Epithelial cell of prostate (primary cell): ENCODE results near the gene C4orf51.
A peak's percentile ranks its signal among the peaks of the same experiment; 100 is the strongest.

Source experiments
- DNase-seq: peaks from one replicate; pipeline ENCODE4 v3.0.0-alpha.2; 2011; ENCODE audit warnings: low read depth, low spot score
- H3K27ac ChIP-seq: fragments of 450-650 bp; 2 replicates; pipeline ENCODE4 v1.5.1; 2017; ENCODE audit warnings: mild to moderate bottlenecking

The C4orf51 gene

DNA sequence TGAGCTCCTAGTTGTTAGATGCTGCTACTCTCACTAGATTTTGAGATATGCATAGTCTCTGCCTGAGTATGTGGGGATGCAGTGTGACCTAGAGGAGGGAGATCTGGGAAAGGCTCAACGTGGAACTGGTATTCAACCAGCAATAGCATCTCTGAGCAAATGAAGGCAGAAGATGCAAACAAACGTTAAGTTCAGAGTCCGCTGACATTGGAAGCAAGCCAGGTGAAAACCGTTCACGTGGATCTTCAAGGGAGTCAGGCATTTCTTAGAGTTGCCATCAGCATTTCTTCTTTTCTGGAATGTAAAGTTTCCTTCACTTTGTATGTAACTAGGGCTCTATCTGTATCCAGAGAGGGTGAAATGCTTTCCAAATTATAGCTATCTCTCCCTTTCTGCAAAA is 59.9 kb downstream of the C4orf51 start:
- no peak overlapping the region for H3K27ac ChIP-seq
- no peak for DNase-seq

DNA sequence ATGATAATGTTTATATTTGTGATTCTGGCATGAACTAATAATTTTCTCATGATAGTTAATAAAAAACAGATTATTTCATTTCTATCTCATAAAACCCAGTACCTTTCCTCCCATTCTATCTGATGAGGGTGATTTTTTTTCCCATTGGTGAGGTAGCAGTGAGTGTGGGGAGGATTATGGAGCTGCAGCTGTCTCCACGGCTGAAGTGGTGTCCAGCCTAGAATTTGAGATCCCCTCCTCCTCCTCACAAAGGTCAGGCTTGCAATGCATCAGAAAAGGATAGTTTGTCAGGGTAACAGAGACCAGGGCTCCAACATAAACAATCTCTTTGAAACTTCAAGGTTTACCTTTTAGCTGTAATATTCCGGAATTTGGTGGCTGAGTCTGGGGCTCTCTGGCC is 60.9 kb downstream of the C4orf51 start:
- no peak for DNase-seq
- H3K27ac ChIP-seq, result no peak overlapping the region

DNA sequence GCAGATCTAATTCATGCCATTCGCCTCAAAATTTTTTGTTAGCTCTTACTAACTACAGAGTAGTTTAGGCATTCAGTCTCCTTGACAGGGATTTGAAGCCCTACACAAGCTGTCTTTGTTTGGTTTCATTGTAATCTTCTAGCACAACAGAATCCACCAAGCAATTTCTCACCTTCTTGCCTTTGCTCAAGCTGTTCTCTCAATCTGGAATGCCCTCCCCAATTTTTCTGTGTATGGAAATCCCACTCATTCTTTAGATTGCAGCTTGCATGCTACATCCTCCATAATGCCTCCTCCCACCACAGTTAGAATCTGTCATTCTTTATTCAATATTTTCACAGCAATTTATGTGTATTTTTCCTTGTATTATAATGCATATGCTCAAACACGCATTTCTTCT is 63.7 kb downstream of the C4orf51 start:
- DNase-seq, result no peak
- no peak overlapping the region for H3K27ac ChIP-seq

DNA sequence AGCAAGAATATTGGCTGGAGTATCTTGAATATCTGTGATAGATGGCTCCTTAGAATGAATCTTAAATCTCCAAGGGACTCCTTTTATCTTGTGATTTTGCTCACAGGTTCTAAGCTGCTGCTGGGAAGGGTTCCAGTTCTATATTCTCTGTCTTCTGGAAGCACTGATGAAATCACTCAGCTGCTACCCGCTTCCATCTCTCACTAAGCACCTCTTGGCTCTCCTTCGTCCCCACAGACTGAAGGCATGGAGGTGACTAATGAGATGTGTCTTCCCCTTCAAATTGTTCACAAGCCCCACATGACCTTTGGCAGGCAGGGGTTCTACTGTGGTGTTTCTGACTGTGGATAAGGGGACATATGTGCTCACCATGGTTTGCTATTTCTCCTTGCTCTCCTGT is 75.9 kb downstream of the C4orf51 start:
- H3K27ac ChIP-seq, result no peak overlapping the region
- DNase-seq, result no peak

- DNase-seq, result no peak
- H3K27ac ChIP-seq, result no peak overlapping the region
Observed at GRCh38 chr4:145756244-145756643, 76.3 kb downstream of the C4orf51 start.

GRCh38 chr4:145757188-145757587 is 77.2 kb downstream of the C4orf51 start:
- DNase-seq, result no peak
- H3K27ac ChIP-seq, result no peak overlapping the region

DNA sequence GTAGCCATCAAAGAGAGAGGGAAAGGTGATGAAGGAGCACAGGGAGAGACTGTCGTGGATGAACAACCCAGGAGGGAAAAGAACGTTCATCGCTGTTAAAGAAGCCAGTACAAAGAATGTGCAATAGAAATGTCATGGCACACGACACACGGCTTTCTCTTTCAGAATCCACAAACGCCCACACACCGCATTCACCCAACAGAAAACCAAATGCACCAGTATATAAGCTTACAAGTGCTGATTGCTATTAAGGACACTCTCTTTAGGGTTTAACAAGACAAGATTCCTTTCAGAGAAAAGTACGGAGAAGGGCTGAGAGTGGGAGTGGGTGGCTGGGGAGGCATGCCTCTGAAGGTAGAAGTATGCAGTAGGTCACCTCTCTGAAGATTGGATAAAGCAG is 80.2 kb downstream of the C4orf51 start:
- no peak for DNase-seq
- H3K27ac ChIP-seq, result no peak overlapping the region

GRCh38 chr4:145760961-145761929 is 81.3 kb downstream of the C4orf51 start:
- no peak for DNase-seq

GRCh38 chr4:145762719-145763118 is 82.8 kb downstream of the C4orf51 start:
- no peak for DNase-seq
- H3K27ac ChIP-seq, result no peak overlapping the region

More at GRCh38 chr4:145760961-145761929, 81.3 kb downstream of the C4orf51 start:
- no peak overlapping the region for H3K27ac ChIP-seq

GRCh38 chr4:145763399-145763798 is 83.5 kb downstream of the C4orf51 start:
- DNase-seq, result no peak
- H3K27ac ChIP-seq, result no peak overlapping the region

GRCh38 chr4:145766273-145766672 is 86.3 kb downstream of the C4orf51 start:
- DNase-seq, result no peak
- no peak overlapping the region for H3K27ac ChIP-seq

- DNase-seq, result no peak
- no peak overlapping the region for H3K27ac ChIP-seq
Observed at GRCh38 chr4:145769450-145770037, 89.6 kb downstream of the C4orf51 start.

GRCh38 chr4:145770124-145770523 is 90.2 kb downstream of the C4orf51 start:
- no peak for DNase-seq
- H3K27ac ChIP-seq, result no peak overlapping the region

- no peak overlapping the region for H3K27ac ChIP-seq
- DNase-seq, result no peak
Observed at GRCh38 chr4:145772347-145772746, 92.4 kb downstream of the C4orf51 start.

DNA sequence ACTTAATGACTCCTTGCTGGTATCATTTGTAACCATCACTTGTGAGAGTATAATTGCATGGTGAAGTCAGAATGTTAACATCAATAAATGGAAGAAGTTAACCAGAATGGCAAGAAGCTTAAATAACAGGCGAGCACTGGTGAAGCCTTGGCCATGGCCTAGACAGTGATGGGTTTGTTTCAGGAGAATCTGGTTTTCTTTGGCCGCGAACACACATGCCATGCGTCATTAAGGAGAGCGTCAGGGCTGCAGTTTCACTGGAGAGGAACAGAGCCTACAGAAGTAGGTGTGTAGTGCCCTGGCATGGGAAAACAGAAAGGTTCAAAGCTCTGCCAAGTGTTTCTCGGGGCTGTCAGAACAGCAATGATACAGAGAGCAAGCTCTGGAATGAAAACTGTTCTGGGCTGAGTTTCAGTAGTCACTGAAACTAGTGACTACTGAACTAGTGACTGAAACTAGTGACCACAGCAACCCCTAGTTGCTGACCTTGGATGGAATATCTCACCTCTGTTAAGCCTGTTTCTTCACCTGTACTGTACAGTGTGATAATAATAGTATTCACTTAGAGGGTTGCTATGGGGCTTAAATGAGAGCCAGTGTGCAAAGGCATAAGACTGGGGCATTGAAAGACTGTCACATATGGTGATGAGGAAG is 93.8 kb downstream of the C4orf51 start:
- peak; percentile 72 for DNase-seq
- H3K27ac ChIP-seq, result peak overlapping the region; percentile 47

GRCh38 chr4:145774473-145774872 is 94.5 kb downstream of the C4orf51 start:
- DNase-seq, result no peak
- peak overlapping the region; percentile 47 for H3K27ac ChIP-seq

GRCh38 chr4:145775406-145775805 is 95.5 kb downstream of the C4orf51 start:
- no peak overlapping the region for H3K27ac ChIP-seq
- no peak for DNase-seq

DNA sequence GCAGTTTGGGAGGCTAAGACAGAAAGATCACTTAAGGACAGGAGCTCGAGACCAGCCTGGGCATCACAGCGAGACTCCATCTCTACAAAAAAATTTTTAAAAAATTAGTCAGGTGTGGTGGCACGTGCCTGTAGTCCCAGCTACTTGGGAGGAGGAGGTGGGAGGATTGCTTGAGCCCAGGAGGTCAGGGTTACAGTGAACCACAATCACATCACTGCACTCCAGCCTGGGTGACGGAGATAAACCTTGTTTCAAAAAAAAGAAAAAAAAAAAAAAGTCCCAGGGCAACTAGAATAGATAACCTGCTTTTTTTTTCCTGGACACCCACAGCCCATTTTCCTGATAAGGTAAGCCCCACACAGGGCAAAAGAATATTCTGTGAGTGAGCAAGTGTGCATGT is 96.3 kb downstream of the C4orf51 start:
- no peak overlapping the region for H3K27ac ChIP-seq
- DNase-seq, result no peak

DNA sequence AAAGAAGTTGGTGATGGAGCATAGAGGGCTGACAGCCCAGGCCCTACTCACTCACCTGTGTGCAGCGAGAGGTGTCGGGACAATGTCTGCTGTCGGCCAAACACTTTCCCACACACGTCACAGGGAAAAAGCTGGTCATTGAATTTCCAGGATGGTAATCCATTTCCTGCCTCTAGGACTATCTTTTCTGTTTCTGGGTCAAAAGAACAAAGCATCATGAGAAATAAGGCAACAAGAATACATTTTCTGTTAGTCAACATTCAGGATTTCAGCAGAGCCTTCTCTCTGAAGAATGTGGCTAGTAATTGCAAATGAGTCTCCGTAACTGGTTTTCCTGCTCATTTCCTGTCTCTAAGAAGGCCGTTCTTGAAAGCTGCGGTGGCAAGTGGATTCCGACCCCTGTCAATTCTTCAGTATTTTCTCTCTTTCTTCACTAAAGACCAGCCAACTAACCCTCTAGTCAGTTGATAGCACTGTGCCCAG is 99.4 kb downstream of the C4orf51 start:
- DNase-seq, result no peak

GRCh38 chr4:145781351-145781750 is 101.4 kb downstream of the C4orf51 start:
- no peak overlapping the region for H3K27ac ChIP-seq
- no peak for DNase-seq

More for the DNA sequence above, 99.4 kb downstream of the C4orf51 start:
- no peak overlapping the region for H3K27ac ChIP-seq
